GM23338 (cell line): ENCODE data around the gene ROGDI. TPM values are rescaled to one million over a fixed set of nuclear protein-coding genes. Genes with fewer than 3 reads are reported as not detected.

Experiments used
- ATAC-seq: fragments of 200-7000 bp; cut with Tn5 transposase; 3 replicates; pipeline ENCODE4 v1.9.1; 2020
- DNase-seq: peaks from one replicate; pipeline ENCODE4 v3.0.0-alpha.2; 2015; ENCODE audit warnings: low spot score
- H2AFZ ChIP-seq: fragments of 200-600 bp; sonication (generic); 2 replicates; pipeline ENCODE4 v1.8.0; 2016; ENCODE audit warnings: antibody characterized with exemption, mild to moderate bottlenecking, moderate library complexity
- H3F3A ChIP-seq: fragments of 200-600 bp; sonication (generic); replicated peaks from 2 replicates; pipeline ENCODE4 v1.8.0; 2017; ENCODE audit warnings: antibody characterized with exemption, mixed run types, low read depth
- H3K27ac ChIP-seq: fragments of 200-600 bp; sonication (generic); 2 replicates; pipeline ENCODE4 v1.6.1; 2016; ENCODE audit warnings: low read depth
- H3K27me3 ChIP-seq: fragments of 200-600 bp; sonication (generic); 2 replicates; pipeline ENCODE4 v1.8.0; 2016; ENCODE audit warnings: mild to moderate bottlenecking, mixed run types, moderate library complexity; ENCODE audit not compliant: insufficient read depth
- H3K36me3 ChIP-seq: fragments of 200-600 bp; sonication (generic); 2 replicates; pipeline ENCODE4 v1.8.0; 2016; ENCODE audit warnings: mild to moderate bottlenecking; ENCODE audit not compliant: insufficient read depth
- H3K4me1 ChIP-seq: fragments of 200-600 bp; sonication (generic); 2 replicates; pipeline ENCODE4 v1.8.0; 2016; ENCODE audit warnings: mild to moderate bottlenecking, moderate library complexity; ENCODE audit not compliant: insufficient read depth
- H3K4me2 ChIP-seq: fragments of 200-600 bp; sonication (generic); 2 replicates; pipeline ENCODE4 v1.7.1; 2017; ENCODE audit warnings: mixed run types
- H3K4me3 ChIP-seq: fragments of 200-600 bp; sonication (generic); 2 replicates; pipeline ENCODE4 v1.6.1; 2016; ENCODE audit warnings: mixed run types
- H3K79me2 ChIP-seq: fragments of 200-600 bp; sonication (generic); replicated peaks from 2 replicates; pipeline ENCODE4 v1.8.0; 2017; ENCODE audit warnings: mild to moderate bottlenecking; ENCODE audit not compliant: insufficient read depth
- H3K9me2 ChIP-seq: fragments of 200-600 bp; sonication (generic); 2 replicates; pipeline ENCODE4 v1.8.0; 2017; ENCODE audit not compliant: insufficient read depth
- H4K20me1 ChIP-seq: fragments of 200-600 bp; sonication (generic); replicated peaks from 2 replicates; pipeline ENCODE4 v1.8.0; 2017; ENCODE audit warnings: mild to moderate bottlenecking; ENCODE audit not compliant: insufficient read depth
- H3K27ac Mint-ChIP-seq: 2 replicates; pipeline ENCODE4 v1.8.0; 2020; ENCODE audit warnings: inconsistent platforms, mild to moderate bottlenecking, moderate library complexity, mixed read lengths
- H3K27me3 Mint-ChIP-seq: 3 replicates; pipeline ENCODE4 v1.8.0; 2022; ENCODE audit warnings: low read depth, mild to moderate bottlenecking, moderate library complexity, mixed read lengths, inconsistent platforms; ENCODE audit not compliant: insufficient read depth, poor library complexity
- H3K36me3 Mint-ChIP-seq: 3 replicates; pipeline ENCODE4 v1.8.0; 2021; ENCODE audit warnings: low read depth, mild to moderate bottlenecking, inconsistent platforms, moderate library complexity, mixed read lengths
- H3K4me1 Mint-ChIP-seq: 3 replicates; pipeline ENCODE4 v1.8.0; 2020; ENCODE audit warnings: mild to moderate bottlenecking, inconsistent platforms, mixed read lengths
- H3K4me3 Mint-ChIP-seq: 3 replicates; pipeline ENCODE4 v1.8.0; 2021; ENCODE audit warnings: moderate library complexity, mild to moderate bottlenecking, inconsistent platforms, mixed read lengths
- H3K9me3 Mint-ChIP-seq: 3 replicates; pipeline ENCODE4 v1.8.0; 2020; ENCODE audit warnings: moderate library complexity, mild to moderate bottlenecking, inconsistent platforms, mixed read lengths
- CREB1 ChIP-seq: fragments of 250-450 bp; sonication (Bioruptor Pico); IDR thresholded peaks from 2 replicates; pipeline ENCODE4 v1.5.0; 2020; ENCODE audit warnings: low read depth, mild to moderate bottlenecking, moderate library complexity
- CTCF ChIP-seq, 2 experiments: fragments of 200-600 bp in 1 of 2; sonication (generic) in 1 of 2; conservative IDR thresholded peaks; 2 replicates each; pipeline versions ENCODE4 v1.5.1 to v1.6.1; 2016 to 2017; ENCODE audit warnings: antibody characterized with exemption in 2 of 2, low read depth in 2 of 2, mild to moderate bottlenecking in 2 of 2, moderate library complexity in 1 of 2
- ETS1 ChIP-seq: IDR thresholded peaks from 2 replicates; pipeline ENCODE4 v1.6.1; 2016; ENCODE audit warnings: antibody characterized with exemption
- EZH2 ChIP-seq: fragments of 200-600 bp; sonication (generic); IDR thresholded peaks from one replicate; pipeline ENCODE4 v1.8.0; 2017; ENCODE audit warnings: antibody characterized with exemption, mild to moderate bottlenecking, low read depth; ENCODE audit not compliant: unreplicated experiment
- EZH2phosphoT487 ChIP-seq: fragments of 200-600 bp; sonication (generic); IDR thresholded peaks from one replicate; pipeline ENCODE4 v1.8.1; 2018; ENCODE audit warnings: antibody characterized with exemption; ENCODE audit not compliant: unreplicated experiment
- JUNB ChIP-seq: IDR thresholded peaks from one replicate; pipeline ENCODE4 v1.6.1; 2016; ENCODE audit warnings: antibody characterized with exemption; ENCODE audit not compliant: unreplicated experiment
- NANOG ChIP-seq: IDR thresholded peaks from 2 replicates; pipeline ENCODE4 v1.6.1; 2016; ENCODE audit warnings: antibody characterized with exemption, borderline replicate concordance
- POLR2AphosphoS5 ChIP-seq: IDR thresholded peaks from 2 replicates; pipeline ENCODE4 v1.6.1; 2016; ENCODE audit warnings: antibody characterized with exemption, low read depth
- REST ChIP-seq: IDR thresholded peaks from one replicate; pipeline ENCODE4 v1.6.1; 2018; ENCODE audit warnings: antibody characterized with exemption; ENCODE audit not compliant: unreplicated experiment
- STAT1 ChIP-seq: IDR thresholded peaks from one replicate; pipeline ENCODE4 v1.6.1; 2016; ENCODE audit warnings: antibody characterized with exemption; ENCODE audit not compliant: unreplicated experiment
- ZNF114 ChIP-seq: fragments of 250-450 bp; sonication (Bioruptor Pico); IDR thresholded peaks from 2 replicates; pipeline ENCODE4 v1.5.0; 2020; ENCODE audit warnings: mild to moderate bottlenecking, moderate library complexity
- ZNF331 ChIP-seq: fragments of 250-450 bp; sonication (Bioruptor Pico); IDR thresholded peaks from 2 replicates; pipeline ENCODE4 v1.5.0; 2020; ENCODE audit warnings: low read depth, mild to moderate bottlenecking, moderate library complexity
- ZNF462 ChIP-seq: fragments of 250-450 bp; sonication (Bioruptor Pico); IDR thresholded peaks from 2 replicates; pipeline ENCODE4 v1.5.0; 2020; ENCODE audit warnings: mild to moderate bottlenecking, moderate library complexity
- polyA plus RNA-seq: library from polyadenylated mRNA; unstranded; fragments of >200 nt; fragmentation: Nextera tagmentation; extraction: Ambion mirVana; gene quantifications from 2 replicates; pipeline ENCODE4 v1.2.1, GENCODE V29; 2016
- total RNA-seq: library from RNA; depleted of rRNA; stranded (reverse); fragments of >200 nt; shearing (Covaris generic); gene quantifications from 2 replicates; pipeline ENCODE4 v1.2.3, GENCODE V29; 2014

The ROGDI gene
- total and polyA plus RNA-seq, 2 experiments from 2014 or later, result 30.3 to 38.8 TPM

GRCh38 chr16:4826526-4826925 is 24.1 kb upstream of the ROGDI start:
- Mint-ChIP-seq H3K27me3 (peaks cover 3% of the 10 kb centered on the region), H3K9me3 (no peaks in the 10 kb centered on the region), H3K36me3 (peaks cover 78% of the 10 kb centered on the region), H3K27ac (no peak overlapping the region), H3K4me1 (no peaks in the 10 kb centered on the region), H3K4me3 (no peak overlapping the region)
- H4K20me1 ChIP-seq, result peaks cover 24% of the 10 kb centered on the region
- TF ChIP-seq NANOG, result no peak
- no peak for TF ChIP-seq REST
- no peak for TF ChIP-seq JUNB
- TF ChIP-seq STAT1, result no peak
- TF ChIP-seq CTCF (conservative IDR thresholded peaks at IDR 0.05; ENCODE audit: low read depth in 2 of 2), result no peak
- TF ChIP-seq ZNF331 (CRISPR knock-in tag), result no peak
- no peak for TF ChIP-seq POLR2AphosphoS5
- no peak for TF ChIP-seq ZNF462
- TF ChIP-seq EZH2, result no peak
- TF ChIP-seq ETS1, result no peak
- no peak for TF ChIP-seq ZNF114 (CRISPR knock-in tag)
- TF ChIP-seq EZH2phosphoT487, result no peak
- no peak for TF ChIP-seq CREB1 (CRISPR knock-in tag)
- DNase-seq (no peak), ATAC-seq (no peak)
- no peak overlapping the region for H2AFZ ChIP-seq
- H3K36me3 ChIP-seq, result peaks cover 48% of the 10 kb centered on the region
- no peaks in the 10 kb centered on the region for H3K9me2 ChIP-seq
- H3K27ac ChIP-seq, result no peak overlapping the region
- no peaks in the 10 kb centered on the region for H3K4me1 ChIP-seq
- H3F3A ChIP-seq, result no peaks in the 10 kb centered on the region; the same call in 1 of the 2 replicates
- no peaks in the 10 kb centered on the region for H3K79me2 ChIP-seq
- no peak overlapping the region for H3K4me2 ChIP-seq
- H3K4me3 ChIP-seq, result no peak overlapping the region
- no peaks in the 10 kb centered on the region for H3K27me3 ChIP-seq
